ENCODE data around the gene STMN1.

STMN1 gene

DNA sequence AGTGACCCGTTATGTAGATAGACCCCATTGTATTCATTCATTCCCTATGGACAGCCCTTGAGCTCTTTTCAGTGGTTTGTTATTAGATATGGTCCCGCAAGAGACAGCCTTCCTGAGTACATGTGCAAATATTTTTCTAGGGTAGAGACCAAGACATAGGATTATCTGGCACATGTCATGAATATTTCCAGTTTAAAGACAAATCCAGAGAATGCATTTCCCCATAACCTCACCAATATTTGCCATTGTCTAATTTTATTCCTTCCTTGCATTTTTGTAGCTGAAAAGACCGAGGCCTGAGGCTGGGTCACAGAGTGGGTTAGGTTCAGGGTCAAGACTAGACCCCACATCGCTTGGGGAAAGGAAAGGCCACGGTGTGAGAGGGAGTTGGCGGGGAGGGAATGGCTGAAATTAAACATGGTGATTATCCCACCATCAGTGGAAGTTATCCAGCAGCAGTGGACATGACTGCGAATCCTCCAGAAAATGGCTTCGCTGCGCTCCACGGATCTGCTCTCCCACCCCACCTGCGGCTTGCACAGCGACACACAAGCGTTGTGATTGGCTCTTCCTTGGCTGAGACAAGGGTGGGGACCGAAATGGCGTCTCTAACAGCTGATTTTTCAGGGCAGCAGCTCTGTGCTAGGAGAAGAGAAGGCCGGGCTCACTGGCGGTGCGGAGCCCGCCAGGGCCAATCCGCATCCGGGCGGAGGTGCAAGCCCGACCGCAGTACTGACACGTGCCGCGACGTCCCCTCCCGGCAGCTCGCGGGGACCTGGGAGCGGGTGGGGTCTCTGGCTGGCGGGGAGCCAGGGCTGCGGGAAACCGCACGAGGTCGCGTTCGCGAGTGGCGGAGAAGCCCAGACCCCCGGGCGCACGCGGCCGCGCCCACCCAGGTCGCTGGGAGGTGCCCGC, 16.1 kb upstream of the STMN1 start:
- DNase-seq (ENCODE audit: low read depth in 1 of 2, low spot score in 1 of 2), result peak in 1 of 2 donors; percentile 3

GRCh38 chr1:25918615-25919014, 12.4 kb upstream of the STMN1 start:
- no peak for DNase-seq (ENCODE audit: low read depth in 1 of 2, low spot score in 1 of 2)

DNA sequence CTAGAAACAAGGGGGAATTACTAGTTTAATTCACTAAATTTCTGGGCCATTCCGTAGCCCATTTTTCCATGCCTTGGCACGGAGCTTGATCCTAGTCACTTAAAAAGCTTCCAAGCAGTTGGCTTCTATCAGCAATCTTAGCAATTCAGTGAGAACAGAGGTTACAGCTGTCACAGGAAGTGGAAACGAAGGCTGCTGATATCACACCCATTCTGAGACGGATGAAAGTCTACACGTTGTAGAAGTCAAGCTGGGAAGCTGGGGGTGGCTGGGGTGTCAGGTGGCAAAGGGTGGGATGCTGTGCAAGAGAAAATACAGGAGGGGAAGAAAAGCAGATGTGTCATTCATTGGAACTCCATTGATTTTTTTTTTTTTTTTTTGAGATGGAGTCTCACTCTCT, 11.8 kb upstream of the STMN1 start:
- DNase-seq (ENCODE audit: low read depth in 1 of 2, low spot score in 1 of 2), result no peak

- DNase-seq (ENCODE audit: low read depth in 1 of 2, low spot score in 1 of 2), result no peak
Measured at GRCh38 chr1:25916460-25916859, 10.2 kb upstream of the STMN1 start.

DNA sequence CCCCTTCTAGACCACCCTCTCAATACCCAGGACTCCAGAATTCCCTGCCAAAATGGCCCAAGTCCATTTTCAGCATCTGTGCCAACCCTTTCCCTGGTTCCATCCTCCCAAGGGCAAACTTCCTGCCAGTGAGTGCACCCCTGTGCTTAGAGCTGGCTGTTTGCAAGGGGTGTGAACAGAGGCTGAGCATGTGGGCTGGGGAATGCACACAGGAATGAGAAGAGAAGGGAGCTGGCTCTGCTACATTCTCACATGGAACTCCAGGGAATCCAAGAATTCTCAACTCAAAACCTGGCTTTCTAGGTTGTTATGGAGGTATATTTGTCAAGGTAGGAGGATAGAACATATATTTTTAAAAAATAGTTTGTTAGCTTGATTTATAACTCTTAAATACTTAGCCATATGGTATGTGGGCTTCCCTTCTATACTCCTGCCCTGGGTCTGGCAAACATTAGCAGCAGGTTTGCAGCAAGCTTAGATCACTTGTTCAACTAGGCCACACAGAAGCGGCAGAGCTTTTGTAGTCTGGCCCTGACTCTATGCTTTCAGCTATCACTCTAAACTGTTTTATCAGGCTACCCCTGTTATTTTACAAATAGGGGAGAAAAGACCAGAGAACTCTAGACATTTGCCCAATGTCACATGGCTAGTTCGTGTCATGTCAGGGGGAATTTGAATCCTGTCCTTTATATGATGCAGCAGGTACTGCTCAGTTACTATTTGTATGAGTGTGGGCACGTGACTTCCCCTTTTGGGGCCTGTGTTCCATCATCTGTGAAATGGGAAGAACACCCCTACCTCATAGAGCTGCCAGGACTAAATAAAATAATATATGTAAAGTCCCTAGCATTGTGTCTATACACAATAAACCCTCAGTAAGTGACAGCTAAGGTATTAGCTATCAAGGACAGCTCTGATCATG, 8.1 kb upstream of the STMN1 start:
- no peak for DNase-seq (ENCODE audit: low read depth in 1 of 2, low spot score in 1 of 2)

GRCh38 chr1:25913206-25913605, 7.0 kb upstream of the STMN1 start:
- DNase-seq (ENCODE audit: low read depth in 1 of 2, low spot score in 1 of 2), result no peak

- DNase-seq (ENCODE audit: low read depth in 1 of 2, low spot score in 1 of 2), result no peak
Measured at GRCh38 chr1:25912076-25912831, 6.0 kb upstream of the STMN1 start.

- DNase-seq (ENCODE audit: low read depth in 1 of 2, low spot score in 1 of 2), result no peak
Measured at GRCh38 chr1:25911162-25911561, 4.9 kb upstream of the STMN1 start.

DNA sequence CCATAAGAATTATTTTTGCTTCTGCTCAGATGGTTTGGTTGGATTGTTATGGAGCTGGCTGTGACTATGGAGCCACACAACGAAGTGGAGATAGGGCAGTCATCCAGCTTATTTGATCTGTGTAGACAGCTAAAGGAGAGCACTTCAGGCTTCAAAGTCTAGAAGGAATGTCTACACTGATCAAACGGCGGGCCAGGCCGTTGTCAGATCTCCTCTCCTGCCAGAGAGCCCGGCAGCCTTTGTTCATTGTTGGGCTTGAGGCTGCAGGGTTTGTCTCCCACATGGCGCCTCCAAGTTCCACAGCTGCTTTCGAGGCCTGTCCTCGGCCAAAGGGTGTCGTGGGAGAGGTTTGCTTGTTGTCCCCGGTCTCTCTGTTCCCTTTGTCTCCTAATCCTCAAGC, 2.8 kb upstream of the STMN1 start:
- DNase-seq (ENCODE audit: low read depth in 1 of 2, low spot score in 1 of 2), result no peak

DNA sequence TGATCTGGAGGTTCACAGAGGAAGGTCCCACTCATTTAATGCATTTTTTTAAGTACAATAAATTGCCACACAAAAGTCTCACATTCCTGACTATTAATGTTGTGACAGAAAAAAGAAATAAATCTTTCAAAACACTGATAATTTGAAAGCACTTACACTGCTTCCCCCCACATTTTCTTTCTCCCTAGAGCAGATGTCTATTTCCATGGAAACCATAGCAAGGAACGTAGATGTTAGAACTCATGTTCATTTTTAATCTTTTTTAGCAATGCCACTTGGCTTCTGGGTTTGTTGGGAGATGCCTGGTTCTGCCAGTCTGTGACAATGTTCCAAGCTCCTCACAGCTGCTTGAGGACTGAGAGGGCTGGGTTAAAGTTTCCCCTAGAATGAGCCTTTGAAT, 1.9 kb upstream of the STMN1 start:
- DNase-seq (ENCODE audit: low read depth in 1 of 2, low spot score in 1 of 2), result no peak

DNA sequence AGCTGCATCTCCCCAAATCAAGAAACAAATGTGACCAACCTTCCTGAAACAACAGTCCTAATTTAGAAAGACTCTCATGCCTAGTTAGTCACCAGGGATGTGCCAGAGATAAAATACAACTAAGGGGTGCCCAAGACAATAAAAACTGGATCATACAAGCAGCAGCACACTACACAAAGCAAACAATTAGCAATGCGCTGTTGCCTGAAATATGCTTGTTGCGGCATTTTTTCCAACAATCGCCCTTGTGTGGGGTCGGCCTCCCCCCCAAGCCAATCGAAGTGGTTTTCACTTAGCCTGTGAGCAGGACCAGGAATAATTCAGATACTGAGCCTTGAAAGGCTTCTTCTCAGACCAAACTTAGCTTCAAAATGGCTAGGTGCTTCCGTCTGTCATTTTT, 1.4 kb upstream of the STMN1 start:
- no peak for DNase-seq (ENCODE audit: low read depth in 1 of 2, low spot score in 1 of 2)

- peak in 1 of 2 donors; percentile 25 for DNase-seq (ENCODE audit: low read depth in 1 of 2, low spot score in 1 of 2)
Measured at GRCh38 chr1:25906644-25907300, 553 bp upstream of the STMN1 start.

DNA sequence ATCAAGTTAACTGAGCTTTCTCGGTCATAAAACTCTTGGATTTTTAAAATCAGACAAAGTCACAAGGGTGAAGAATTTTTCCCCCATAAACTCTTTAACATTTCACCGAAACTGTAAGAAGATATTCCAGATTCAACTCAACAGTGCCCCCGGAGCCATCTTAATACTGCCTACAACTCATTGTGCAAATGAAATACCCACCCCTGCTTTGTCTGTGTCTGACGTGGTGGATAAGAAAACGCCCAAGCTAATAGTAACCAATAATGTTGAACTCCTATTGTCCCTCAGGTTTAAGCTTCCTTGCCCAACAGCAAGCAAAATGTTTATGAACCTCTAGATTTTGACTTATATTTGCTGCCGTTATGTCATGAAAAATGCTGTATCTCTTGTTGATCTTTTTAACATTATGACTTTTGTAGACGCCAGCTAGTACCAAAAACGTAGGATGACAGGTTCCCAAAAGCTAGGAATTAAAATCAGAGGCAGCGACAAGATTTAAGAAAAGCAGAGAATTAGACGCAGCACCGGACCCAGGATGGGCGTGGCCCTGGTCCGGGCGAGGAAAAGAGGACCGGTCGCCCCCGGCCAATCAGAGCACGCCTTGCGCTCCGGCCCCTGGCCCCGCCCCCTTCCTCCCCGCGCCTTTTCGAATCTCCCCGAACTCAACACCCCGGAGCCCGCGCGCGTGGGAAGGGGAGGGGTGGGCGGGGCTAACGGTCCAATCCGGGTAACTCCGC, 1.1 kb downstream of the STMN1 start:
- DNase-seq (ENCODE audit: low read depth in 1 of 2, low spot score in 1 of 2), result peak; percentile 82 to 83

- no peak for DNase-seq (ENCODE audit: low read depth in 1 of 2, low spot score in 1 of 2)
Measured at GRCh38 chr1:25903986-25904385, 2.2 kb downstream of the STMN1 start.

- DNase-seq (ENCODE audit: low read depth in 1 of 2, low spot score in 1 of 2), result no peak
Measured at GRCh38 chr1:25902462-25902861, 3.8 kb downstream of the STMN1 start.

DNA sequence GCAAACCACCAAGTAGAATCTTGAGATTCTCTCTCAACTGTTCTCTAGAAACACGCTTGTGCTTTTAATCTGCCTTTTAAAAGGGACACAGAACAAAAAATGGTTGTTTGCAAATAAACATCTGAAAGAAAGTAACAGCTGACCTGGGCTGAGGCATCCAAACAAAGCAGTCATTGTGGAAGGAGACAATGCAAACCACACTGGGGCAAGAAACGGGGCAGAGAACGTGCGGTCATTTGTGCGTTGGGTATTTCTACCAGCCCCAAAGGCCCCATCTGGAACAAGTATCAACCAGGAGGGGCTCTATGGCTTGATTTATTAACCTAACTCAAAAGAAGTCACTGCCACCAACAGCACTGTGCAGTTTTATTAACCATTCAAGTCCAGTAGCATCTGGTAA, 6.0 kb downstream of the STMN1 start:
- DNase-seq (ENCODE audit: low read depth in 1 of 2, low spot score in 1 of 2), result no peak

GRCh38 chr1:25899792-25900191, 6.4 kb downstream of the STMN1 start:
- DNase-seq (ENCODE audit: low read depth in 1 of 2, low spot score in 1 of 2), result no peak

DNA sequence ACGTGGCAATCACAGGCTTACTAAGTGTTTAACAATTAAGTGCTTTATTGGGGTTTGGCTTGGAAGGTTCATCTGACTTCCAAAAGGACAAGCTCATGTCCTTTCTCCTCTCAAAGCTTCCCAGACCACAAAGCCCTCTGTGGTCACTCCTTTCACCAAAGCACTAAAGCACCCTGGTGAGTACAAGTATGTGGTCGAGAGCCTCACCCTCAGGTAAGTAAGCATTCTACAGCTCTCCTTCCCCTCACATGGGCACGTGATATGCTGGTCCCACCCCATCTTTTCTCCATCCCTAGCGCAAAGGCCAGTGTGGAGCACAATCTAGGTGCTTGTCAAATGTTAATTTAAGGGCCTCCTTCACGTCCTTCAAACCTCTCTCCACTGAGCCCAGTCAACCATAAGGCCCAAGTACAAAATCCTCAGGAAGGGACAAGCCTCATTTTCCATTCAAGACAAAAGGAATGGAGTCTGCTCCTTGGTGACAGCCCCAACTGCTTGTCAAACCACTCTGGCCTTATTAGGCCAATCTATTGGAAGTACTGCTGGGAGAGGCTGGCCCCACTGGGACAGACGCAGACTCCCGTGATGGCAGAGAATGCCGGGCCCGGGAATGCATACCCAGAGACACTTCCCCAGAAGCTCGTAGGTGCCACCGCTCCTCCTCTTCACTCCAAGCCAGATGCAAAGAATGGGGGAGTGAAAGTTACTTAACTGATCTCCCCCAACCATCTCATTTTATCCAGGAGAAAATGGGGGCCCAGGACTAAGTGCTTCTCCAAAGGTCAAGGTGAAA, 7.8 kb downstream of the STMN1 start:
- DNase-seq (ENCODE audit: low read depth in 1 of 2, low spot score in 1 of 2), result no peak

DNA sequence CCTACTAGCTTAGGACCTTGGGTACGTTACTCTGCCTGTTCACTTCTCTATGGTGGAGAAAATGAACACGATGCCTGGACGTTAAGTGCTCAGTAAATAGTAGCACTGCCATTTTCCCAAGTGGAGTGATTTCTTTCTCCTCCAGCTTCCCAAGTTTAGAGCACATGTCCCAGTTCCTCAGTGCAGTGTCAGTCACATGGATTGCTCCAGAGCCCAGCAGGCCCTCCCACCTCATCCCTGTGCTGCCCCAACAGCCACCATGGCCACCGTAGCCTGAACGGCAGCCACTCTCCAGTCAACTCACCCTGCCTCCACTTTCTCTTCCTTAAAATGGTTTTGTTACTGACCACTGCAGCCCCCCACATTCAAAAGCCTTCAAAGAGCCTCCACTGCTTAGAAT, 8.5 kb downstream of the STMN1 start:
- DNase-seq (ENCODE audit: low read depth in 1 of 2, low spot score in 1 of 2), result no peak
